Activated CD4-positive, alpha-beta T cell treated with anti-CD3 and anti-CD28 coated beads, Interleukin-10, Interleukin-2, amounts not matched to agents 100 ng/mL and 50 ng/mL, durations not matched to agents 16 hours and 8 hours (primary cell): ENCODE data around the gene LRRC4B.
"Not testable (repeated sequence)": the region's sequence is repeated elsewhere in the genome, so short reads cannot be mapped to it uniquely, and the experiment has no call there.

Source experiments
- DNase-seq: peaks from one replicate; pipeline ENCODE4 v3.0.0-alpha.2; 2020

LRRC4B gene

GRCh38 chr19:50481351-50482149 lies 86.7 kb downstream of the LRRC4B start:
- DNase-seq: no peak

GRCh38 chr19:50480281-50481111 lies 87.7 kb downstream of the LRRC4B start:
- no peak for DNase-seq

GRCh38 chr19:50479761-50480251 lies 88.4 kb downstream of the LRRC4B start:
- DNase-seq: no peak

- DNase-seq: peak; percentile 16
These were observed 89.1 kb downstream of the LRRC4B start for GRCh38 chr19:50478901-50479715.

GRCh38 chr19:50477751-50478515 lies 90.3 kb downstream of the LRRC4B start:
- DNase-seq: no peak

- no peak for DNase-seq
These were observed 91.4 kb downstream of the LRRC4B start for GRCh38 chr19:50476907-50477238.

GRCh38 chr19:50476224-50476906 lies 91.9 kb downstream of the LRRC4B start, which contains the start of the genes EMC10 and GARIN5A:
TSS of gene EMC10 (plus strand) at chr19:50476507. CDS start at chr19:50476545, 38 bp downstream.
TSS of gene GARIN5A (minus strand) at chr19:50476848. CDS start at chr19:50476388, 460 bp downstream.
- peak; percentile 97 for DNase-seq

- DNase-seq: no peak
These were observed 92.5 kb downstream of the LRRC4B start for GRCh38 chr19:50475736-50476223.

GRCh38 chr19:50475101-50475568 lies 93.1 kb downstream of the LRRC4B start:
- DNase-seq: no peak

GRCh38 chr19:50473336-50473735 lies 94.9 kb downstream of the LRRC4B start:
- not testable (repeated sequence) for DNase-seq

- no peak for DNase-seq
These were observed 99.4 kb downstream of the LRRC4B start for GRCh38 chr19:50468818-50469217.

GRCh38 chr19:50467566-50467965 lies 100.7 kb downstream of the LRRC4B start:
- DNase-seq: no peak
